NB4 (cell line): ENCODE data around the gene SERPINE2.
A peak's percentile ranks its signal among the peaks of the same experiment; 100 is the strongest.

Experiments
- DNase-seq: peaks from one replicate; pipeline ENCODE4 v3.0.0; 2010; ENCODE audit warnings: low read depth
- H3K4me3 ChIP-seq: one replicate; pipeline ENCODE4 v1.5.1; 2011; ENCODE audit warnings: mild to moderate bottlenecking, low read depth, low read length, moderate library complexity
- MYC ChIP-seq: IDR thresholded peaks from 2 replicates; pipeline ENCODE4 v1.6.1; 2011; ENCODE audit warnings: low read depth, low read length
- POLR2A ChIP-seq: IDR thresholded peaks from 2 replicates; pipeline ENCODE4 v1.6.1; 2011; ENCODE audit warnings: mild to moderate bottlenecking; ENCODE audit not compliant: insufficient read length; ENCODE audit errors: extremely low read depth
- TF ChIP-seq, protein P1 (sequence below): IDR thresholded peaks from one replicate; pipeline ENCODE4 v1.5.1; 2012; ENCODE audit warnings: low read depth, low read length
- TF ChIP-seq, protein P2 (sequence below): IDR thresholded peaks from 2 replicates; pipeline ENCODE4 v1.6.1; 2011; ENCODE audit warnings: low read depth, low read length

Gene SERPINE2

DNA sequence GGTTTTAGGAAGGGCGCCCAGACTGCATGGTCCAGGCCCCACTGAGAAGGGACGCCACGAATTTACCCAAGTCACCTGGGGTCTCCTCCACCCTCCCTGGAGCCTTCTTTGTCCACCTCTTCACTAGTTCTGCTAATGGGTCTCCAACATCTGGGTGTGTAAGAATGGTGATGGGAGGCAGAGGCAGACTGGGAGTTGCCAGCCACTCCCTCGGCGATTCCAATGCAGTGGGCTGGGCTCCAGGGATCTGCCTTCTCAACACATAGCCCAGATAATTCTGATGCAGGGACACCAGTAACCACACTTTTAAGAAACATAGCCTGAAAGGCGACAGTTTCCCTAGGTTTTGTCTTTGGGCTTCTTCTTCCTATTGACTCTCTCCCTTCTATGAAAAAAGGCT, 42.7 kb downstream of the SERPINE2 start:
- no peak for DNase-seq
- TF ChIP-seq MYC: no peak
- TF ChIP-seq, protein P1, sequence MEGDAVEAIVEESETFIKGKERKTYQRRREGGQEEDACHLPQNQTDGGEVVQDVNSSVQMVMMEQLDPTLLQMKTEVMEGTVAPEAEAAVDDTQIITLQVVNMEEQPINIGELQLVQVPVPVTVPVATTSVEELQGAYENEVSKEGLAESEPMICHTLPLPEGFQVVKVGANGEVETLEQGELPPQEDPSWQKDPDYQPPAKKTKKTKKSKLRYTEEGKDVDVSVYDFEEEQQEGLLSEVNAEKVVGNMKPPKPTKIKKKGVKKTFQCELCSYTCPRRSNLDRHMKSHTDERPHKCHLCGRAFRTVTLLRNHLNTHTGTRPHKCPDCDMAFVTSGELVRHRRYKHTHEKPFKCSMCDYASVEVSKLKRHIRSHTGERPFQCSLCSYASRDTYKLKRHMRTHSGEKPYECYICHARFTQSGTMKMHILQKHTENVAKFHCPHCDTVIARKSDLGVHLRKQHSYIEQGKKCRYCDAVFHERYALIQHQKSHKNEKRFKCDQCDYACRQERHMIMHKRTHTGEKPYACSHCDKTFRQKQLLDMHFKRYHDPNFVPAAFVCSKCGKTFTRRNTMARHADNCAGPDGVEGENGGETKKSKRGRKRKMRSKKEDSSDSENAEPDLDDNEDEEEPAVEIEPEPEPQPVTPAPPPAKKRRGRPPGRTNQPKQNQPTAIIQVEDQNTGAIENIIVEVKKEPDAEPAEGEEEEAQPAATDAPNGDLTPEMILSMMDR: no peak
- TF ChIP-seq POLR2A: no peak
- TF ChIP-seq, protein P2, sequence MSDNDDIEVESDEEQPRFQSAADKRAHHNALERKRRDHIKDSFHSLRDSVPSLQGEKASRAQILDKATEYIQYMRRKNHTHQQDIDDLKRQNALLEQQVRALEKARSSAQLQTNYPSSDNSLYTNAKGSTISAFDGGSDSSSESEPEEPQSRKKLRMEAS: no peak

DNA sequence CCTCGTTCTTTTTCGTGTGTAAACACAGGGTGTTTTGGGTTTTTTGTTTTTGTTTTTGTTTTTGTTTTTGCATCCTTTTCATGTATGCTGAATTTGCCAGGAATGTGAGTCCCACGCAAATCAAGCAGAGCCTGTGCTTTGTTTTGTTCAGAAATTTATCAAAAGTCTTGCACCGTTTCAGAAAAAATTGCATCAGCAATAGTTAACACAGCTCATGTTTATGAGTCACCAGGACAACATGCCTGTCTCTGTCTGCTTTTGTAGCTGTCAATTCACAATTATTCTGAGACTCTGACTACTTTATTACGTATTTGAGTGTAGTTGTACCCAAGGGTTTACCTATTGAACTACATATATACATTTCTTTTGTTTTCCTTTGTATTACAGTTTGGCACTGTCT, 43.5 kb downstream of the SERPINE2 start:
- TF ChIP-seq MYC: no peak
- no peak for TF ChIP-seq POLR2A
- TF ChIP-seq, protein P1: no peak
- TF ChIP-seq, protein P2: no peak
- no peak overlapping the region for H3K4me3 ChIP-seq
- DNase-seq: peak; percentile 25

More for the DNA sequence above, 42.7 kb downstream of the SERPINE2 start:
- no peak overlapping the region for H3K4me3 ChIP-seq

DNA sequence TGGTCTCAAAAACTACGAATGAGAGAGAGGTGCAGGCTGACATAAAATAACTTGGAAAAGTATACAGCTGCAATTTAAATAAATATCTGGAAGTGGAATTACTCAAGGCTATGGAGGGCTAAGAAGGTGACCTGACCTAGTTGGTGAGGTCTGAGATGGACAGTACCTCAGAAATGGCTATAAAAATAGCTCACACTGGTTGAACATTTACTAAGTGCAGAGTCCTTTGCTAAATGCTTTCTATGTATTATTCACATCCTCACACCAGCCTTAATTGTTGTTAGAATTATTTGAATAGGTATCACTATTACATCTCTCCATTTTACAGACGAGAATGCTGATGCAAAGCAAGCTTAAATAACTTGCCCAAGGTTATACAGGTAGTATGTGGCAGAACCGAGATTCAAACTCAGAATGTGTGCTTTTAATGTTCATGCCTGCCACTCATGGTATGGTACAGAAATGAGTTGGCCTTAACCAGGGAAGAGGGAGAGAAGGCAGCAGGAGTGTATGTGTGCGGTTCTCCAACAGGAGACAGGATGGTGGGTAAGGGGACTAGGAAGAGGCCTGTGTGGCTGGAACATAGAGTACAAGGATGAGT, 44.4 kb downstream of the SERPINE2 start:
- TF ChIP-seq POLR2A: no peak
- TF ChIP-seq MYC: no peak
- TF ChIP-seq, protein P1: no peak
- TF ChIP-seq, protein P2: no peak
- DNase-seq: no peak
- no peak overlapping the region for H3K4me3 ChIP-seq

DNA sequence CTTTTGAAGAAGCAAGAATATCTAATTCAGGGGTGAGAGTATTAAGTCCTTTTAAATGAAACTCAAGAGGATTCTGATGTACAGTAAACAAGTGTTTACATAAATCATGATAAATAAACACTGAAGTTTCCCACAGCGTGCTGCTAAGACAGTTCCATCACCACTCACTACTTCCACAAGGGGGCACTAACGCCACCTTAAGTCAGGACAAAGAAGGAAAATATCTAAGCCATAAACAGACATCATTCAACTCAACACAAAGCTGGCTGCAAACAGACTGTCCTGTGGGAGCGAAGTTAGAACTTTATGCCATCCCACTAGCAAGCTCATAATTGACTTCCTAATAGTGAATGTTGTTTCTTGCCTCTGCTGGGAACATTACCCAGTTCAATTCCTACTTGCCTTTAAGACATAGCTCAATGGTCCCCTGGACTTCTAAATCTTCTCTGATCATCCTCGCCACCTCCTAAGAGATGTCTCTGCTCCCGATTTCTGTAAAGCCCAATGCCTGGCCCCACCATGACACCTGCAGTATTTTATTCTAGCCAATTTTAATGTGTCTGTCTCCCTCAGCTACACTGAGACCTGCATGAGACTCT, 45.4 kb downstream of the SERPINE2 start:
- TF ChIP-seq POLR2A: no peak
- TF ChIP-seq MYC: peak; percentile 32; the same call in 1 of the 2 replicates
- TF ChIP-seq, protein P2: 0 out of 2 replicates have a peak, but pooled peaks have one; percentile 18
- TF ChIP-seq, protein P1: peak; percentile 83
- H3K4me3 ChIP-seq: no peak overlapping the region
- peak; percentile 76 for DNase-seq

DNA sequence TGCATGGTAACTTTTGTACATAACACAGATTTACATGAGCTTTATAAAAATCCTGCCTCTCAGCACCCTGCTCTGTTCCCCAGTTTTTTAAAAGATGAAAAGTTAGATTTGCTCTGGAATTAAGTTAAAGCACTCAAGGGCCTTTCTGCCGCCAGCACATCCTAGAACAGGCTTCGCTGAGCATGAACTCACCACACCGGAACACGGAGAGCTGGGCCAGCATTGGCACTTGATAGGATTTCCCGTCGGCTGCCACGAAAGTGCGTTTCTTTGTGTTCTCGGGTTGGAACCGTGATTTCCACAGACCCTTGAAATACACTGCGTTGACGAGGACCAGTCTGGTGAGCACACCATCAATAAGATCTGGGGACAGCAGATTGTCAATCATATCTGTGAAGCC, 47.5 kb downstream of the SERPINE2 start:
- DNase-seq: no peak
- H3K4me3 ChIP-seq: no peak overlapping the region
- TF ChIP-seq MYC (no peak), POLR2A (no peak)
- TF ChIP-seq, protein P1: no peak
- TF ChIP-seq, protein P2: no peak

DNA sequence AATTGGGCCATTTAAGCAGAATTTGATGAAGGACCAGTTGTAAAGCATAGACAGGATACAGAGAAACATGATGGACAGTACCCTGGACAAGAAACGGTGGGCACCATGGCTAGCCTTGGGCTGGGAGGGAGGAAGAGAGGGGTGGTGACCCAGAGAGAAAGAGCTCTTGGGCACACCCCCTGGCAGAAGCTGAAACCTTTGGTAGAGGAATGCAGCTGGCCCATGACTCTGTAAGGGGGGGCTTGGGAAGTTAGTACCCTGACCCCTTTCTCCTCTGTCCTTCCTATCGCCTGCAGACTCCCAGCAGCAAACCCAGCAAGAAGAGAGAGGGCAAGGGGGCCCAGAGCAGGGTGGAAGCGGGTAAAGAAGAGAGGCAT, 49.2 kb downstream of the SERPINE2 start:
- no peak overlapping the region for H3K4me3 ChIP-seq
- TF ChIP-seq POLR2A (no peak), MYC (no peak)
- TF ChIP-seq, protein P1: no peak
- TF ChIP-seq, protein P2: no peak
- no peak for DNase-seq
